ENCODE results near the gene KRTAP10-12.

- TF ChIP-seq CTCF (IDR thresholded peaks at IDR 0.05) (no peak), POLR2A (IDR thresholded peaks at IDR 0.05) (no peak)
These were observed 30.8 kb downstream of the KRTAP10-12 start for GRCh38 chr21:44727757-44728156.

Data from lower leg skin (tissue), 3 donors.